Adrenal gland (tissue), 5 donors: ENCODE data around the gene BACH1.

ENCODE experiments used
- CTCF ChIP-seq, 6 experiments: fragments of 450-650 bp in 4 of 6; fragments of 200-600 bp in 2 of 6; sonication (generic) in 1 of 6; IDR thresholded peaks; 1 replicate in 5 of 6; 2 replicates in 1 of 6; pipeline versions ENCODE4 v1.5.1 to v1.8.0; 2016 to 2021; ENCODE audit warnings: antibody characterized with exemption in 6 of 6, mild to moderate bottlenecking in 2 of 6, moderate library complexity in 1 of 6
- POLR2A ChIP-seq, 2 donors: fragments of 450-650 bp; IDR thresholded peaks; one replicate each; pipeline ENCODE4 v1.6.1; 2017; ENCODE audit warnings: antibody characterized with exemption in 2 of 2, mild to moderate bottlenecking in 2 of 2, moderate library complexity in 1 of 2
- donor health status: DM: no; HTN: no; CAD: no.

- TF ChIP-seq CTCF (IDR thresholded peaks at IDR 0.05) (no peak), POLR2A (IDR thresholded peaks at IDR 0.05) (no peak)
These were observed 67.8 kb downstream of the BACH1 start for GRCh38 chr21:29366532-29366931.
